CD4-positive, alpha-beta T cell (primary cell): ENCODE data around the gene S100A16. TPM values are rescaled to one million over a fixed set of nuclear protein-coding genes. Genes with fewer than 3 reads are reported as not detected.
"Not testable (repeated sequence)": the region's sequence is repeated elsewhere in the genome, so short reads cannot be mapped to it uniquely, and the experiment has no call there.

ENCODE experiments used
- ATAC-seq: fragments of 200-7000 bp; cut with Tn5 transposase; one replicate; pipeline ENCODE4 v1.10.0; 2022; ENCODE audit warnings: mild to moderate bottlenecking; ENCODE audit not compliant: poor library complexity
- CTCF ChIA-PET: fragments of 350-600 bp; sonication (Branson Sonifier 250); formaldehyde crosslinking; loops from one replicate; lab custom pipeline; 2021; ENCODE audit warnings: antibody characterized with exemption, inconsistent platforms; lab: Charles Lee
- POLR2A ChIA-PET: fragments of 350-600 bp; sonication (Branson Sonifier 250); formaldehyde crosslinking; loops from one replicate; lab custom pipeline; 2021; ENCODE audit warnings: antibody characterized with exemption, inconsistent platforms; lab: Charles Lee
- DNase-seq, 14 experiments: peaks; one replicate each; pipeline ENCODE4 v3.0.0-alpha.2; 2013 to 2020; ENCODE audit warnings: mixed read lengths in 2 of 14
- H3K27ac ChIP-seq, 2 donors: one replicate each; pipeline versions ENCODE4 v1.5.1 to v1.7.0; 2013; ENCODE audit warnings: low read length in 2 of 2, low read depth in 1 of 2, mild to moderate bottlenecking in 1 of 2
- H3K27me3 ChIP-seq, 2 experiments: 1 replicate in 1 of 2; 2 replicates in 1 of 2; pipeline versions ENCODE4 v1.6.1 to v1.7.0; 2013; ENCODE audit warnings: low read length in 2 of 2, control low read depth in 1 of 2, mild to moderate bottlenecking in 1 of 2, moderate library complexity in 1 of 2; ENCODE audit not compliant: insufficient read depth in 2 of 2, control insufficient read depth in 1 of 2
- H3K36me3 ChIP-seq: one replicate; pipeline ENCODE4 v1.6.1; 2013; ENCODE audit warnings: low read length, control low read depth; ENCODE audit not compliant: insufficient read depth
- H3K4me1 ChIP-seq: one replicate; pipeline ENCODE4 v1.6.1; 2013; ENCODE audit warnings: low read length, control low read depth; ENCODE audit not compliant: insufficient read depth
- H3K4me3 ChIP-seq: one replicate; pipeline ENCODE4 v1.5.1; 2013; ENCODE audit warnings: mild to moderate bottlenecking, low read length, moderate library complexity
- H3K9me3 ChIP-seq, 2 experiments: 1 replicate in 1 of 2; 2 replicates in 1 of 2; pipeline versions ENCODE4 v1.6.1 to v1.7.0; 2013; ENCODE audit warnings: low read length in 2 of 2, mild to moderate bottlenecking in 2 of 2, control low read depth in 1 of 2, moderate library complexity in 1 of 2; ENCODE audit not compliant: control insufficient read depth in 1 of 2, insufficient read depth in 1 of 2
- H3K27ac Mint-ChIP-seq: one replicate; pipeline ENCODE4 v1.8.0; 2020; ENCODE audit warnings: mixed read lengths
- H3K27me3 Mint-ChIP-seq: one replicate; pipeline ENCODE4 v1.8.0; 2021; ENCODE audit warnings: mixed read lengths
- H3K36me3 Mint-ChIP-seq: one replicate; pipeline ENCODE4 v1.8.0; 2021; ENCODE audit warnings: low read depth, mixed read lengths
- H3K4me1 Mint-ChIP-seq: one replicate; pipeline ENCODE4 v1.8.0; 2021; ENCODE audit warnings: low read depth, mixed read lengths
- H3K4me3 Mint-ChIP-seq: one replicate; pipeline ENCODE4 v1.8.0; 2020; ENCODE audit warnings: mild to moderate bottlenecking, mixed read lengths
- H3K9me3 Mint-ChIP-seq: one replicate; pipeline ENCODE4 v1.8.0; 2020; ENCODE audit warnings: mixed read lengths
- CTCF ChIP-seq: fragments of 200-600 bp; IDR thresholded peaks from one replicate; pipeline ENCODE4 v1.8.0; 2022; ENCODE audit warnings: antibody characterized with exemption, mild to moderate bottlenecking
- intact Hi-C, 2 experiments: fragments of 100-400 bp; cut with DNase I in 1 of 2; cut with micrococcal nuclease in 1 of 2; formaldehyde crosslinking; loops; one replicate each; pipeline versions ENCODE4 v1.15.1 to v1.9.0; 2023 to 2025; cut with DNase I, micrococcal nuclease
- total RNA-seq, 174 experiments: library from RNA in 2 of 174; stranded (reverse) in 2 of 174; gene quantifications; one replicate each; pipeline ENCODE4 v1.2.3 and lab custom pipeline; 2021 to 2026

Gene S100A16
- total RNA-seq, 2 experiments from 2014 or later = not detected

GRCh38 chr1:153578490-153578889, 34.4 kb downstream of the S100A16 start:
- CTCF ChIA-PET = interaction anchor here (0.6 kb wide), 1 partner anchor 461 kb away, joined by 3 read pairs; no protein-coding TSS in a partner anchor
- intact Hi-C loops = no loop called here

GRCh38 chr1:153577624-153578051, 35.3 kb downstream of the S100A16 start:
- H3K4me1 ChIP-seq = no peaks in the 10 kb centered on the region
- H3K27ac ChIP-seq = no peak overlapping the region
- no peak for DNase-seq
- no peak for TF ChIP-seq CTCF
- CTCF ChIA-PET = interaction anchor here (0.6 to 1.0 kb wide), 2 partner anchors 67 to 462 kb away, joined by 3 read pairs; no protein-coding TSS in a partner anchor
- peaks cover 0 to 10% of the 10 kb centered on the region in 2 experiments for H3K27me3 ChIP-seq
- peaks cover 6% of the 10 kb centered on the region for H3K4me1 Mint-ChIP-seq
- peaks cover 27% of the 10 kb centered on the region for H3K27me3 Mint-ChIP-seq
- H3K9me3 Mint-ChIP-seq = no peaks in the 10 kb centered on the region
- H3K27ac Mint-ChIP-seq = no peak overlapping the region
- ATAC-seq = no peak
- intact Hi-C loops = no loop called here
- H3K36me3 Mint-ChIP-seq = no peaks in the 10 kb centered on the region
- H3K4me3 ChIP-seq = no peak overlapping the region
- H3K9me3 ChIP-seq = no peaks in the 10 kb centered on the region
- POLR2A ChIA-PET = no interaction called here
- no peaks in the 10 kb centered on the region for H3K36me3 ChIP-seq
- no peak overlapping the region for H3K4me3 Mint-ChIP-seq

More at GRCh38 chr1:153578490-153578889, 34.4 kb downstream of the S100A16 start:
- Histone ChIP-seq H3K36me3 (no peaks in the 10 kb centered on the region), H3K27ac (no peak overlapping the region), H3K4me3 (no peak overlapping the region), H3K9me3 (no peaks in the 10 kb centered on the region), H3K27me3 (peaks cover 0 to 10% of the 10 kb centered on the region in 2 experiments), H3K4me1 (no peaks in the 10 kb centered on the region)
- no peak overlapping the region for H3K27ac Mint-ChIP-seq
- ATAC-seq (no peak), DNase-seq (no peak)
- no peaks in the 10 kb centered on the region for H3K9me3 Mint-ChIP-seq
- H3K4me3 Mint-ChIP-seq = no peak overlapping the region
- TF ChIP-seq CTCF = no peak
- no peaks in the 10 kb centered on the region for H3K36me3 Mint-ChIP-seq
- POLR2A ChIA-PET = no interaction called here
- H3K27me3 Mint-ChIP-seq = peaks cover 27% of the 10 kb centered on the region
- H3K4me1 Mint-ChIP-seq = no peaks in the 10 kb centered on the region

GRCh38 chr1:153577138-153577537, 35.8 kb downstream of the S100A16 start:
- Histone ChIP-seq H3K4me1 (peaks cover 3% of the 10 kb centered on the region), H3K27ac (no peak overlapping the region), H3K9me3 (no peaks in the 10 kb centered on the region), H3K36me3 (no peaks in the 10 kb centered on the region), H3K27me3 (peaks cover 0 to 10% of the 10 kb centered on the region in 2 experiments), H3K4me3 (no peak overlapping the region)
- ChIA-PET CTCF (interaction anchor here (1.0 kb wide), 1 partner anchor 67 kb away, joined by 3 read pairs; no protein-coding TSS in a partner anchor), POLR2A (no interaction called here)
- DNase-seq = no peak
- no peak for ATAC-seq
- TF ChIP-seq CTCF = no peak
- intact Hi-C loops = no loop called here
- H3K36me3 Mint-ChIP-seq = no peaks in the 10 kb centered on the region
- H3K4me3 Mint-ChIP-seq = no peak overlapping the region
- H3K27me3 Mint-ChIP-seq = peaks cover 27% of the 10 kb centered on the region
- peaks cover 8% of the 10 kb centered on the region for H3K4me1 Mint-ChIP-seq
- no peaks in the 10 kb centered on the region for H3K9me3 Mint-ChIP-seq
- no peak overlapping the region for H3K27ac Mint-ChIP-seq

GRCh38 chr1:153575497-153575896, 37.4 kb downstream of the S100A16 start:
- ATAC-seq, H3K4me1 Mint-ChIP-seq, DNase-seq, POLR2A ChIA-PET, H3K4me3 ChIP-seq, H3K36me3 ChIP-seq, intact Hi-C loops, H3K9me3 ChIP-seq, H3K27ac ChIP-seq, H3K4me1 ChIP-seq, H3K36me3 Mint-ChIP-seq, H3K27ac Mint-ChIP-seq, H3K4me3 Mint-ChIP-seq, CTCF ChIA-PET, H3K27me3 ChIP-seq, H3K9me3 Mint-ChIP-seq: not testable (repeated sequence)
- peaks cover 27% of the 10 kb centered on the region for H3K27me3 Mint-ChIP-seq

GRCh38 chr1:153575081-153575491, 37.9 kb downstream of the S100A16 start:
- H3K4me1 Mint-ChIP-seq, H3K4me3 ChIP-seq, H3K27ac ChIP-seq, H3K27me3 ChIP-seq, H3K9me3 Mint-ChIP-seq, H3K9me3 ChIP-seq, intact Hi-C loops, H3K4me1 ChIP-seq, H3K4me3 Mint-ChIP-seq, CTCF ChIA-PET, H3K36me3 Mint-ChIP-seq, DNase-seq, POLR2A ChIA-PET, H3K36me3 ChIP-seq, ATAC-seq, H3K27ac Mint-ChIP-seq: not testable (repeated sequence)
- H3K27me3 Mint-ChIP-seq = peaks cover 27% of the 10 kb centered on the region
